Esophagus muscularis mucosa (tissue), 4 donors: Measurements from ENCODE around the gene TK2.

Experiments
- CTCF ChIP-seq, 3 experiments: fragments of 200-600 bp in 2 of 3; fragments of 450-650 bp in 1 of 3; sonication (generic) in 2 of 3; IDR thresholded peaks; one replicate each; pipeline ENCODE4 v1.5.1; 2017 to 2019; ENCODE audit warnings: antibody characterized with exemption in 3 of 3, mild to moderate bottlenecking in 2 of 3, moderate library complexity in 1 of 3
- EP300 ChIP-seq: sonication (generic); formaldehyde crosslinking; IDR thresholded peaks from one replicate; pipeline ENCODE4 v1.6.1; 2017; ENCODE audit warnings: antibody characterized with exemption
- POLR2A ChIP-seq: fragments of 450-650 bp; IDR thresholded peaks from one replicate; pipeline ENCODE4 v1.6.1; 2017; ENCODE audit warnings: antibody characterized with exemption, moderate library complexity, mild to moderate bottlenecking, low read depth
- POLR2AphosphoS5 ChIP-seq, 2 donors: sonication (generic); formaldehyde crosslinking; IDR thresholded peaks; one replicate each; pipeline ENCODE4 v1.6.1; 2017; ENCODE audit warnings: antibody characterized with exemption in 2 of 2

- TF ChIP-seq CTCF (IDR thresholded peaks at IDR 0.05) (no peak), POLR2A (no peak), EP300 (no peak), POLR2AphosphoS5 (IDR thresholded peaks at IDR 0.05) (no peak)
These were observed 69.4 kb downstream of the TK2 start for GRCh38 chr16:66480265-66481080.
